HUDEP-2 (cell line): ENCODE measurements around the gene SAA1.
"Not testable (repeated sequence)": the region's sequence is repeated elsewhere in the genome, so short reads cannot be mapped to it uniquely, and the experiment has no call there.

Experiments
- DNase-seq, 76 experiments: peaks; one replicate each; lab custom pipeline; 2025; ENCODE audit not compliant: unreplicated experiment in 76 of 76; lab: John Stamatoyannopoulos, UW

Gene SAA1

DNA sequence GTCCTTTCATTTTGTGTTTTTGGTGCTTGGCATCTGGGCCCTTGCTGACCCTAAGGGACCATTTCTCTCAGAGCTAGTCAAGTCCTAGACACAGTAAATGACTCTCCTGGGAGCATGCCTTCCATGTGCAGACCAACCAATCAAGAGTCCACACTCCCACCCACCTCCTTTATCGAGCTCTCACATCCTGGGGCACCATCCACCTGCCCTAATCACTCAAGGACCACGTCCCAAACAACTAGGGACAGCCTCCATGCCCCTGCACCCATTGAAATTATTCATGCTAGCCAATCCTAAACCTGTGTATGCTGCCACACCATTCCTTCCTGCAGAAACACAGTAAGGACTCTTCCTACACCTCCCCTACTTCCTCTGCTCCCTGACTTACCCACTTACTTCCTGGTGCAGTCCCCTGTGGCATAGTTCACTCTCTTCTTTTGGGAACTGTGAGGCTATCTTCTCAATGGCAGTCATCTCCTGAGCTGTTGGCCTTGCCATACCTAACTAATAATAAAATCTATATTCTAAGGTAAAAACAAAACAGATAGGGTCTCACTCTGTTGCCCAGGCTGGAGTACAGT lies 11.2 kb upstream of the SAA1 start:
- no peak for DNase-seq

DNA sequence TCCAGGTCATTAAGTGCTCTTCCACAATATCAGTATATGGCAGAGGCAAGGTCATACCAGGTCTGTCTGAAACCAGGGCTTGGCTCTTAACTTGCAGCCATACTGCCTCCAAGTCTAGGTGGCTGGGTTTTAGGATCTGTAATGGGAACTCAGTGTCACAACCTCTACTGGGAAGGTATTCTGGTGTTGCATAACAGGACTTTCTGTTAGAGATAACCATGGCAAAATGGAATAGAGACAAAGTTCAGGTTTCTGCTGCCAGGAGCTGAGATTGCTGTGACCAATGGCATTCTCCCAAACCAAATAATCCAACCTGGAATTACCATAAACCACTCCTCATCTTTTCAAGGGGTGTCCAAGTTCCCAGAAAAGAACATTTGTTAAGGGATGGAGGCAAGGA lies 6.8 kb upstream of the SAA1 start:
- no peak for DNase-seq

DNA sequence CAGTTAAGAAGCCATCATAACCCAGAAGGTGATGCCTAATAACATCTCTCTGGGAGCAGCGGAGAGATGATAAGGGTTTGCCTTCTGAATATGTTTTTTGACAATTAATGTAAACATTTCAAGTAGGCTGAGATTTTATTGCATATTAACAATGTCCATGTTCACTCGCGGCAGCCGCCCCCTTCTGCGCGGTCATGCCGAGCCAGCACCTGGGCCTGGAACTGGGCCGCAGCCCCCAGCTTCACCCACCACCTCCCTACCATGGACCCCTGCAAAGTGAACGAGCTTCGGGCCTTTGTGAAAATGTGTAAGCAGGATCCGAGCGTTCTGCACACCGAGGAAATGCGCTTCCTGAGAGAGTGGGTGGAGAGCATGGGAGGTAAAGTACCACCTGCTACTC lies 4.3 kb upstream of the SAA1 start:
- no peak for DNase-seq

DNA sequence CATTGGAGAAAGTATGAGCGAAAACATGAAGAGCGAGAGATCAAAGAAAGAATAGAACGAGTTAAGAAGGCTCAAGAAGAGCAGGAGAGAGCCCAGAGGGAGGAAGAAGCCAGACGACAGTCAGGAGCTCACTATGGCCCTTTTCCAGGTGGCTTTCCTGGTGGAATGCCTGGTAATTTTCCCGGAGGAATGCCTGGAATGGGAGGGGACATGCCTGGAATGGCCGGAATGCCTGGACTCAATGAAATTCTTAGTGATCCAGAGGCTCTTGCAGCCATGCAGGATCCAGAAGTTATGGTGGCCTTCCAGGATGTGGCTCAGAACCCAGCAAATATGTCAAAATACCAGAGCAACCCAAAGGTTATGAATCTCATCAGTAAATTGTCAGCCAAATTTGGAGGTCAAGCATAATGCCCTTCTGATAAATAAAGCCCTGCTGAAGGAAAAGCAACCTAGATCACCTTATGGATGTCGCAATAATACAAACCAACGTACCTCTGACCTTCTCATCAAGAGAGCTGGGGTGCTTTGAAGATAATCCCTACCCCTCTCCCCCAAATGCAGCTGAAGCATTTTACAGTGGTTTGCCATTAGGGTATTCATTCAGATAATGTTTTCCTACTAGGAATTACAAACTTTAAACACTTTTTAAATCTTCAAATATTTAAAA lies 3.2 kb upstream of the SAA1 start:
- DNase-seq = not testable (repeated sequence)

DNA sequence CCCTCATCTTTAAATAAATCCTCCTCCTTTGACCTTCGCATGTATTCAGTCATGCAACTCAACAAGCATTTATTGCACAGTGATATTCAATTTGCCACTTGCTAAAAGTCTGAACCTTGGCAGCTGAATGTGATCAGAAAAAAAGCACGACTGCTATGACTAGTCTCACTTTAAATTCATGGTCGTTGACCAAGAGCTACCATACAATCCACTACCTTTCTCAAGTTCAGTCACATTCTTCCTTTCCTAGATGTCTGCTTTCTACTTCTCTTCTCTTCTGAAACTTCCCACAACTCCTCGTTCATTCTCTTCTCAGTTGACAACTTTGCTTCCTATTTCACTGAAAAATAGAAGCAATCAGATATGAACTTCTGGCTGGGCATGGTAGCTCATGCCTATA lies 2.0 kb upstream of the SAA1 start:
- DNase-seq = no peak

DNA sequence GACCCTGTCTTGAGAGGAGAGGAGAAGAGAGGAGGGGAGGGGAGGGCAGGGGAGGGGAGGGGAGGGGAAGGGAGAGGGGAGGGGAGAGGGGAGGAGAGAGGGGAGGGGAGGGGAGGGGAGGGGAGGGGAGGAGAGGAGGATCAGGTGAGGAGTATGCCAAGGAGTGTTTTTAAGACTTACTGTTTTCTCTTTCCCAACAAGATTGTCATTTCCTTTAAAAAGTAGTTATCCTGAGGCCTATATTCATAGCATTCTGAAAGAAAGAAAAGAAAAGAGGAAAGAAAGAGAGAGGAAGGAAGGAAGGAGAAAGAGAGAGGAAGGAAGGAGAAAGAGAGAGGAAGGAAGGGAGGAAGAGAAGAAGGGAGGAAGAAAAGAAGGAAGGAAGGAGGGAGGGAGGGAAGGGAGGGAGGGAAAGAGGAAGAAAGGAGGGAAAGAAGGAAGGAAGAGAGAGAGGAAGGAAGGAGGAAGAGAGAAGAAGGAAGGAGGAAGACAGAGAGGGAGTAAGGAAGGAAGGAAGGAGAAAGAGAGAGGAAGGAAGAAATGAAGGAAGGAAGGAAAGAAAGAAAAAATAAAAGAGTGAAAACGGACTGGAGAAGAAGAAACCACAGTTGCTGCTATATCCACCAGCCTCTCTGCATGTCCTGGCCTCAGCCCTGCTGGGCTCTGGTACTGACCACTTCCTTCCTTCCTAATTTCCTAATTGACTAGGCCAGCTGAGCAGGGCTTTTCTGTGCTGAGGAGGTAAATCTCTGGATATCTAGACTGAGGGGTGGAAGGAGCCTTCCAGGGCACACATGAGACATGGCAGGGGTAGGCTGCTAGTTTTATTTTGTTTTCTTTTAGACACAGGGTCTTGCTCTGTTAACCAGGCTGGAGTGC lies 1.1 kb upstream of the SAA1 start:
- no peak for DNase-seq

DNA sequence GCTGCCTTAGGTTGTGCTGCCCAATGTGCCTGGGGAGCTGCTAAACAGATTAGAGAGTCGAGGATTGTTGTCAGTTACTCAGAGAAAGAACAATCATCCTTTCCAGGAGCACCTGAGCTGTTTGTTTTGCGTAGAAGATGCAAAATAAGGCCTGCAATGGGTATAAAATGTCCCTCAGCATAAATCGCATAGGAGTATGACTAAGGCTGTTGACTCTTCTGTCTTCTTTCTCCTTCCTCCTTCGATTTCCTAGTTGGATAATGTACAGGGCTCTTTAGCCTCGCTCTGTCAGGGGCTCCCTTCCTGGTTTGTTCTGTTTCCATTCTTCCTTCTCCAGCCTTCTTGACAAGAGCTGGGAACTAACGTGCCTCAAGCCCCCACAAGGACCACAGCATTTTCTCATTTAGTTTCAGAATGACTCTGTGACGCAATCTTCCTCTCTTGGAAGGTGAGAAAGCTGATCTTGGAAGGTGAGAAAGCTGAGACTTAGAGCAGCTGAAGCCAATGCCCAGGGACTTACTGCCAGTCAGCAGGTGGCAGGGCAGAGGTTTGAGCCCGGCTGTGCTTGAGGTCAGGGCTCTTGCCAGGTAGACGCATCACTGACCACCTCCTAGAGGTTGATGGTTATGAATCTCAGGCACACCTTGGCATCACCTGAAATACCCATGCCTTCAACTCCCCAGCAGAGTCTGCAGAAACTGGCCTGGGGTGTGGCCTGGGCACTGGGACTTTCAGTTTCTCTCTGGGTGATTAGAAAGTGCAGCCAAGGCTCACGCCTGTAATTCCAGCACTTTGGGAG lies 1.5 kb downstream of the SAA1 start:
- DNase-seq = not testable (repeated sequence)

DNA sequence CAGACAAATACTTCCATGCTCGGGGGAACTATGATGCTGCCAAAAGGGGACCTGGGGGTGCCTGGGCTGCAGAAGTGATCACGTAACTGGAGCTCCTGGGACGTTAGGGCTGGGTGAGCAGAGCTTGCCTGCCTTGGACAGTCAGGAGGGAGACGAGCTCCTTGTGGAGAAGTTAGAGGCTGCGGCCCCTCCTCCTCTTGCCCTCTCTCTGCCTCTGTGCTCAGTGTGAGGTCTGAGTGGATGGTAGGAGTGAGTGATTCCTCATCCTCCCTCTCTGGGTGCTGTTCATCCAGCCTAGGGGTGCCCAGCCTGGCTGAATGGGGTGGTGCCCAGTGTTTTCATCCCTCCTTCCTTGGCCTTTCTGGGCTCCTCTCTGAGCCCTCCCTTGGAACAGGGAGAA lies 3.2 kb downstream of the SAA1 start:
- not testable (repeated sequence) for DNase-seq

DNA sequence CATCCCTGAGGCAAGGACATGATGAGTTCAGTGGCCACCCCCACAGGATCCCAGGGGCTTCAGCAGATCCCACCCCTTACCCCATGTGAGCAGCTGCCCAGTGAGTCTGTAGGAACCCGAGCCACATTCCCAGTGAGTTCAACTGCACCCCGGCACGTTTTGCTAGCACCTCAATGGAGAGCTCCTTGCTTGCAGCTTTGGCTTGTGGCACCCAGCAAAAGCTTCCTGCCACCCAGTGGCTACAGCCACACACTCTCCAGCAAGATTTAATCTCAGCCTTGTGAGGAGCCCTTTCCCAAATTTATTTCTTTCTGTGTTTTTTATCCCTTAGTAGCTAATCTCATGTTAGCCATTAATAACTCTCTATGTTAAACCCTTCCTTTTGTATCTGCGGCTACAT lies 4.0 kb downstream of the SAA1 start:
- no peak for DNase-seq

DNA sequence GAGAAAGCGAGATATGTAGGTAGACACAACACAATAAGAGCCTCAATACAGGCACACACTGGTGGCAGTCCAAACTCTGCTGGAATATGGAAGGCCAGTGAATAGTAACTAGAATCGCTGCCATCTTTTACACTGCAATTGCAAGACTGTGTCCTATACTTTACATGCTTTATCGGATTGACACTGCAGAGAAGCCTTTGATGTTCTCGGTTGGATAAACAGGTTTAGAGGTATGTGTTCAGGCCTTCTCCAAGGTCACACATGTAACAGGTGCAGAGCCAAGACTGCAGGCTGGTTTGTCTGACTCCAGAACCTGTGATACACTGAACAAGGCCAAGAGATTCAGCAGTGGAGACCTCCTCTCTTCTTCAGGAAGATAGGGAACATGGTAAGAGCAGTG lies 5.1 kb downstream of the SAA1 start:
- no peak for DNase-seq

DNA sequence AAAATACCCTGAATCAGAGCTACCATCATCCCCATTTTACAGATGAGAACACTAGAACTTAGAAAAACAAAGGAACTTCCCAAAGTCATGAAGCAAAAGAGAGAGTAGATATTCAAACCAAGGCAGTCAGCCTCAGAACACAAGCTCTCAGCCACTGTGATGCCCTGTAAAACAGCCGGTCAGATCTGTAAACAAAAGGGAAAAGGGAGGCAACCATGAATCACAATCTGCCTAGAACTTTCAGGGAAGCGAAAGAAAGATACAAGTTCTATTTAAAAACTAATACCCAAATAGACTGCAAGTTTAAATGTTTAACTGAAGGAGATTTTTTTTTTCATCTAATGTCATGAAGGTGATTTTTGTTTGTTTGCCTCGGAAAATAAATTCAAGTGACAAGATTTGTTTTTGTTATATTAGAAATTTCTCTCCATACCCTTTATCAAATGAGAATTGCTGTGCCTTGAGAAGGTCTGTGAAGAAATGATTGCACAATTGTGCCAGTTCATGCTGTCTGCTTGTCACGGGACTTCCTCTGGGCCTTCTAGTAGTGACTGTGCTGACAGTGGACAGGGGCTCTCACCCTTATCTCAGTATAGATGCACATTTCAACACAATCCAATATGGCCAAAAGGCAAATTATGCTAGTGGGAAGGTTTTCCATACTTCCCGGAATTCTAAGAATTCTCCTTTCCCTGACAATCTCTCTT lies 11.7 kb downstream of the SAA1 start:
- no peak for DNase-seq

DNA sequence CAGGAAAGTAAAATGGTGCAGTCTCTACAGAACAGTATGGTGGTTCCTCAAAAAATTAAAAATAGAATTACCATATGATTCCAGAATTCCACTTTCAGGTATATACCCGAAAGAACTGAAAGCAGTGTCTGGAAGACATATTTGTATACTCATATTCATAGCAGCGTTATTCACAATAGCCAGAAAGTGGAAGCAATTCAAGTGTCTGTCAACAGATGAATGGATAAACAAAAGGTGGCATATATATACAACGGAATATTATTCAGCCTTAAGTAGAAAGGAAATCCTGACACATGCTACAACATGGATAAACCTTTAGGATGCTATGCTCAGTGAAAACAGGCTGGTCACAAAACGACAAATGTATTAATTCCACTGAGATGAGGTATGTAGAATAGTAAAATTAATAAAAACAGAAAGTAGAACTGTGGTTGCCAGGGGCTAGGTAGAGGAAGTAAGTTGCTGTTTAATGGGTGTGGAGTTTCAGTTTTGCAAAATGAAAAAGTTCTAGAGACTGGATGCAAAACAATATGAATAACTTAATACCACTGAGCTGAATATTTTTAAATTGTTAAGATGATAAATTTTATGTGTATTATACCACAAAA lies 14.5 kb downstream of the SAA1 start:
- DNase-seq = no peak

DNA sequence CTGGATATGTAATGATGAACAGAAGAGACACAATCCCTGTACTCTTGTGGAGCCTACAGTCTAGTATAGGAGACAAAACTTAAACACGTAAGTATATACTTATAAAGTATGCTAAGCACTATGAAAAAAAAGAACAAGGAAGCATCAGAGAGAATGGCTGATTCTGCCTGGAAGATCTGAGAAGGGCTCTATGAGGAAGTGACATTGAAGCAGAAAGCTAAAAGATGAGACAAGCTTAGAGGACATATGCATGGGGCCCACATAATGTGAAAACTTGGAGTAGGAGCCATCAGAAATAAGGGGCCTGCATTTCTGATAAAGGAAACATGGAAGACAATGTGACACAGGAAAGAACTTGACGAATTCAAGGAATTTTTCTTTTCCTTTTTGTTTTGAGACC lies 16.6 kb downstream of the SAA1 start:
- DNase-seq = no peak

DNA sequence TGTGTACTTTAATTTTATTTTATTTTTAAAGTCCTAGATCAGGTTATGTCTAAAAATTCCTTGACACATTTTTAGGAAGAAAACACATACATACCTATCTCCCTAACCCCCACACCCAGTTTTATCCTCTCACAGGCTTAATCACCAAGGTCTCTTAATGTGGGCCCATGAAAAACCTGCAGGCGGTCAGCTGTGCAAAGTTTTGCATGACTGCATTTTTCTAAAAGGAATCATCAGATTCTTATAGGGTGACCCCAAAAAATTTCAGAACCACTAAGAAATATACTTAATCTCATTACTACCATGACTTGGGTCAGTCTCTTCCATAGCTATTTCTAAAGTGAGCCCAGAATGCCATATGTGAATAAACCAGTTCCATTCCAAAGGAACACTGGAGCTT lies 19.8 kb downstream of the SAA1 start:
- no peak for DNase-seq

DNA sequence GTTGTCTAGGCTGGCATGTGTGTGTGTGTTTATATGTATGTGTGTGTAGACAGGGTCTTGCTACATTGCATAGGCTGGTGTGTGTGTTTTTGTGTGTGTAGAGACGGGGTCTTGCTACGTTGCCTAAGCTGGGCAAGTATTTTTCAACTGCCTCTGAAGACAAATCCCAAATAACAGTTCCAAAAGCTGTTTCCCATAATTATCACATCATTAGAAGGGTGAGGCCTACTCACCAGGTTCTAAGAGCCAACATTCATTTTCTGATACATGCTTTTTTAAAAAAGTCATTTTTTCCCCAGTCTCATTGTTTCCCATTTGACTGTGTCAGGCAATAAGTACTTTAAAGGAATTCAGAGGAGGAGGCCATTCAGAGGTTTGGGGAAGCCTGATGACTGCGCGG lies 22.8 kb downstream of the SAA1 start:
- no peak for DNase-seq

DNA sequence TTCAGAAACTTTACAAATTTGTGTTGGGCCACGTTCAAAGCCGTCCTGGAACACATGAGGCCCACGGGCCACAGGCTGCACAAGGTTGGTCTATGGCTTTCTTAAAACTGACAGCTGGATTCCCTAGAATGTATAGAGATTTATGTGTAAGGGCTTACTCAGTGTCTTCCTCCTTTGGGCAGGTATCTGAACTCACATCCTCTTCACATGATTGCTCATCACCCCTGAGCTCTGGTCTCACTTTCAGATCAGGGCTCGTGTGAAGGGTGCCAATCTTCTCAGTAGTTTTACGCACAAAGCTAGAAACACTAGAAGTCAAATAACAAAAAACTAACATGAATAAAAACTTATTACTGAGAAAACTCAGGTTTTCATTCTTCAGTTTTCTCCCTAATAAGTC lies 28.8 kb downstream of the SAA1 start:
- no peak for DNase-seq

DNA sequence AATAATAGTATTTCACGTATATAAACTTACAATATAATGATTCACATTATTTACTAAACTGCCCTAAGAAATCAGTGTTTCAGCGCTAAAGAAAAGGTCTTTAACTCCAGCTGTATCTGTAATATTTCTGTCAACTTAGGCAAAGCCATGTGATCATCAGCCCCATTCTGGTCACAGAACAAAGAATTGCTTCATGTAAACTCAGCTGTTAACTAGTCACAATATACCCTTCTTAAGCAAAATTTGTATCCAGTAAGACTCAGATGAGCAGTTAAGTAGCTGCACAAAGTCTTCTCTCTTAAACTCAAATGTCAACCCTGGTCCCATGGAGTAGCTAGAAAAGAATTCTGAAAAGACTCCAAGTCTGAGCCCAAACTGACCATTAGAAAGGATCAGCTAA lies 29.3 kb downstream of the SAA1 start:
- no peak for DNase-seq

DNA sequence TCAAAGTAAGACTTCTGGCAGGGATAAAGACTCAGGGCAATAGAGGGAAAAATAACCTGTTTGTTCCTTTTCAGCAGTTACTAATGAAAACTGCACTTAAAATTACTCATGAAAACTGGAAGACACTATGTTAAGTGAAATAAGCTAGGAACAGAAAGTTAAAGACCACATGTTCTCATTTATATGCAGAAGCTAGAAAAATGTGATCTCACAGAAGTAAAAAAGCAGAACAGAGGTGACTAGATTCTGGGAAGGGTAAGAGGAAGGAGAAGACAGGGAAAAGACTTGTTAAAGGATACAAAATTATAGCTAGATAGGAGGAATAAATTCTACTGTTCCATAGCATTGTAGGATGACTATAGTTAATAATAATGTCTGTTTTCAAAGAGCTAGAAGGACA lies 33.7 kb downstream of the SAA1 start:
- no peak for DNase-seq

DNA sequence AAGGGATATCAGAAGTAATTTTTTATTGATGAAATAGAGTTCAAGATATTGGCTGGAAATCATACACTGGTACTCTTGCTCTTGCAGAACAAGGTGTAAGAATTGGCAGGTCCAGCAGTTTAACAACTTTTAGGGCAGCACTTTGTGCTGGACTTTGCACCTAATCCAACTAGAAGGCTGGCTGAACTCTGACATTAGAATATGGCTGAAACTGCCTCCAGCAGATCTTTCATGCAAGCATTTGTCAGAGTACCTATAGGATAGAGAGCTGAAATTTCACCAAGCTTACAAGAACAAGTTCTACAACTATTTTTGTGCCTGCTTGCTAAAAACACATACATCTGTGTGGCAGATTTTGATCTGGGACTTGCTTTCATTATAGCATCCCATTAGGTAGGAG lies 38.7 kb downstream of the SAA1 start:
- no peak for DNase-seq

DNA sequence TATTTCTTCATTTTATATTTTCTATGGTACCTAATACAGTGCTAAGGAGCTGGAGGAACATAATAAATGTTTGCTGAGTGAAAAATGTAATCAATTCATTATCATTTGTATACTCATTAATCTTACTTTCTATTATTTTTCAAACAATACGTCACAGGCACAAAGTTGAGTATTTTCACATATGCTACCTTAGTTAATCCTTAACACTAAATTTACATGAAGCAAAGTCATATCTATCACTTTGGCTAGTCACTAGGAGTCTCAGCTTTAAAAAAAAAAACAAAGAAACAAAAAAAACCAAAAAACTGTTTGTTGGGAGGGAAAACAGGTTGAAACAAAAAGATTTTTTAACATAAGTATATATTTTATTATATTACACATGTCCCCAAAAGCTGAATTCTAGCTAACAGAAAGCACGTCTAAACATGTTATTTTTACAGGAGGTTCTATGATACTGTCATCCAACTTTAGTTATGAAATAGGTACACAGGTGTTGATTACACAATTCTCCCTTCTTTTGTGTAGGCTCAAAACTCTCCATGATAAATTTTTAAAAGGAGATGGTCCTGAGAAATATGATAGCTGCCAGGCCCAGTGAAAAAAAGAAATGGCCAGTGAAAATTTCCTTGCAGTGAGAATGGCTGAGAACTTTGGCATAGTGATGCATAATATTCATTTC lies 41.5 kb downstream of the SAA1 start:
- no peak for DNase-seq
